HG02981 (cell line): Measurements from ENCODE around the gene ZNF324B.
A peak's percentile ranks its signal among the peaks of the same experiment; 100 is the strongest.
"Not testable (repeated sequence)": the region's sequence is repeated elsewhere in the genome, so short reads cannot be mapped to it uniquely, and the experiment has no call there.

Experiments
- ATAC-seq: cut with Tn5 transposase; IDR thresholded peaks from one replicate; pipeline ENCODE4 v1.9.1; 2021; ENCODE audit warnings: mild to moderate bottlenecking, moderate library complexity; ENCODE audit not compliant: unreplicated experiment

Gene ZNF324B

DNA sequence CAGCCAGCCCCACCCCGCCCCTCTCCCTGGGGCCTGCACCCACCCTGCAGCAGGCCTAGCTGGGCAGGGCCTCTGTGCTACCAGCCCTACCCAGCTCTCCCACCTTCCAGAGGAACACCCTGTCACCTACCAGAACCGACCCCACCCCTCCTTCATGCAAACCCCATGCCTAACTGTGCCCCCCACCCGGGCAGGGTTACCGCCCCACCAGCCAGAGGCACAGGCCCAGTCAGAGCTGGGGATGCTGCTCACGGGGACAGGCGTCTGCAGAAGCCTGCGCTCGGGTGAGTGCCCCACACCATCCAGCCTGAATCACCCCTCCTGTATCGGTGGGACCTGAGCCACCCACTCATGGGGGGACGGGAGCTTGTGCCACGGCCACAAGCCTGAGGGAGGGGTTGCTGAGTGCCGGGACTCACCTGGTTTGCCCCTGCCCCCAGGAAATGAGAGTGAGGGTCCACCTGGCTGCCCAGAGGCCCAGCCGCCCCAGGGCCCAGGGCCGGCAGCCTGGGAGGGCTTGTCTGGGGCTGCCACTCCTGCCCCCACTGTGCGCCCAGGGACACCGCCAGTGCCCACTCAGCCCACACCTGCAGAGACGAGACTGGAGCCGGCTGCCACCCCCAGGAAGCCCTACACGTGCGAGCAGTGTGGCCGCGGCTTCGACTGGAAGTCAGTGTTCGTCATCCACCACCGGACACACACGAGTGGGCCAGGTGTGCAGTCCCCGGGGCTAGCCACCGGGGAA, 28.5 kb downstream of the ZNF324B start:
- ATAC-seq: no peak

DNA sequence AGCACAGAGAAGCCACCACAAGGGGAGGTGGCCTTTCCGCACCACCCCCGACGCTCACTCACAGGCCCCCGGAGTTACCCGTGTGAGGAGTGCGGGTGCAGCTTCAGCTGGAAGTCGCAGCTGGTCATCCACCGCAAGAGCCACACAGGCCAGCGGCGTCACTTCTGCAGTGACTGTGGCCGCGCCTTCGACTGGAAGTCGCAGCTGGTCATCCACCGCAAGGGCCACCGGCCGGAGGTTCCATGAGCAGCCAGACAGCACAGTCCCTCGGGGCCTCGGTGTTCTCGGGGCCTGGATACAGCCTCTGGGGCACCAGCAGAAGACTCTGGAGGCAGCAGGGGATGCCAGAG, 29.0 kb downstream of the ZNF324B start:
- ATAC-seq: no peak

DNA sequence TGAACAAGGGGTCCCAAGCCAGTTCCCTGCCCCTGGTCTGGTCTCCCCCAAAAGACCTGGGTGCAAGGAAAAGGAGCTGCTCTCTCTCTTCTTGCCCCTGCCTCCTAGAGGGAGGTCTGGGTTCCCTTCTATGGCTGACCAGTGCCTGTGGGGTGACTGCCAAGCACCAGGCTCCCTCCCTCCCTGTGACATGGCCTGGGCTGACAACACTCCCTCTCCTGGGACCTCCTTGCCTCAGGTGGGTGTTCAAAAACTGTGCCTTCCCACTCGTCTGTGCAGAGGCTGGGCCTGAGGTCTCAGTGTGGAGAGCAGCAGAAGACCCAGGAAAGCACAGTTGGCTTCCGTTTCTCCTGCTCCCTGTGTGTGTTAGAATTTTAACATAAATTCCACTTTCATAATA, 29.4 kb downstream of the ZNF324B start:
- no peak for ATAC-seq

GRCh38 chr19:58482372-58482771, 30.9 kb downstream of the ZNF324B start:
- no peak for ATAC-seq

GRCh38 chr19:58483776-58484175, 32.4 kb downstream of the ZNF324B start:
- no peak for ATAC-seq

DNA sequence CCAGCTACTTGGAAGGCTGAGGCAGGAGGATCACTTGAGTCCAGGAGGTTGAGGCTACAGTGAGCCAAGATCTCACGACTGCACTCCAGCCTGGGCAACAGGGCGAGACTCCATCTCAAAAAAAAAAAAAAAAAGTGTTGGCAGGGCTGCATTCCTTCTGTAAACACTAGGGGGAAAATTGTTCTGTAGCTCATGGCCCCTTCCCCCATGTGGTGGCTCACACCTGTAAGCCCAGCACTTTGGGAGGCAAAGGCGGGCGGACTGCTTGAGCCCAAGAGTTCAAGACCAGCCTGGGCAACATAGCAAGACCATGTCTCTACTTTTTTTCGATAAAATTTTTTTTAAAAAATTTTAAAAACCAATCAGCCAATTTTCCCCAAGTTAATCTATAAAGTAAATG, 32.9 kb downstream of the ZNF324B start:
- ATAC-seq: not testable (repeated sequence)

DNA sequence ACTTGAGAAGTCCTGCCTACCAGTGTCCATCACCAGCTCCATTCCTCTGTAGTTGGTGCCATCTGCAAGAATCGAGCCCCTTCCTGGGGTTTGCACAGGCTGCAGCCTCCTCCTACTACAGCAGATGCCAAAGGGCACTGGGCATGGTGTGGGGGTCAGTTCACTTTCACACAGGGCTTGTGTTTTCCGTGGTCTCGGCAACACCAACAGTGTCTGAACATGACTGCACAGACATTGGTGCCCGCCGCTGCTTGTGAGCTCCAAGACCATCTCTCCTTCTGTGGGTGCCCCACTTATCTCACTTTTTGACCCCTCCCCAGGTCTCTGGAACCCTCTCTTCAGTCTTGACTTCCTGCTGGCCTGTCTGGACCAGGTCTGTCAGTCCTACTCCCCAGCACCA, 40.0 kb downstream of the ZNF324B start:
- no peak for ATAC-seq

DNA sequence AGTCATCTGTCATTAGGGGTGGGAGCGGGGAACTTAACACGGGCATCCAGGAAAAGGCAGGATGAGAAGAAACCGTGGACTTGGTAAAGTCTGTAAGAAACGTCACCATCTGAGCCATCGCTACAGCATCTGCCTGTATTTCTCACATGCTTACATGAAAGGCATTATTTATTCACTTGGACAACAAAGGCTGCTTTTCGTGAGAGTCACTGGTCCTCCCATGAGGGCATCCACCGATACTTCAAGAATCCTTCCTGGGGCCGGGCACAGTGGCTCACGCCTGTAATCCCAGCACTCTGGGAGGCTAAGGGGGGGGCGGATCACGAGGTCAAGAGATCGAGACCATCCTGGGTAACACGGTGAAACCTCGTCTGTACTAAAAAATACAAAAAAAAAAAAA, 40.8 kb downstream of the ZNF324B start:
- ATAC-seq: no peak

GRCh38 chr19:58497634-58498170, 46.3 kb downstream of the ZNF324B start:
- ATAC-seq: no peak

- ATAC-seq: no peak
Observed at GRCh38 chr19:58498316-58499020, 47.0 kb downstream of the ZNF324B start.

DNA sequence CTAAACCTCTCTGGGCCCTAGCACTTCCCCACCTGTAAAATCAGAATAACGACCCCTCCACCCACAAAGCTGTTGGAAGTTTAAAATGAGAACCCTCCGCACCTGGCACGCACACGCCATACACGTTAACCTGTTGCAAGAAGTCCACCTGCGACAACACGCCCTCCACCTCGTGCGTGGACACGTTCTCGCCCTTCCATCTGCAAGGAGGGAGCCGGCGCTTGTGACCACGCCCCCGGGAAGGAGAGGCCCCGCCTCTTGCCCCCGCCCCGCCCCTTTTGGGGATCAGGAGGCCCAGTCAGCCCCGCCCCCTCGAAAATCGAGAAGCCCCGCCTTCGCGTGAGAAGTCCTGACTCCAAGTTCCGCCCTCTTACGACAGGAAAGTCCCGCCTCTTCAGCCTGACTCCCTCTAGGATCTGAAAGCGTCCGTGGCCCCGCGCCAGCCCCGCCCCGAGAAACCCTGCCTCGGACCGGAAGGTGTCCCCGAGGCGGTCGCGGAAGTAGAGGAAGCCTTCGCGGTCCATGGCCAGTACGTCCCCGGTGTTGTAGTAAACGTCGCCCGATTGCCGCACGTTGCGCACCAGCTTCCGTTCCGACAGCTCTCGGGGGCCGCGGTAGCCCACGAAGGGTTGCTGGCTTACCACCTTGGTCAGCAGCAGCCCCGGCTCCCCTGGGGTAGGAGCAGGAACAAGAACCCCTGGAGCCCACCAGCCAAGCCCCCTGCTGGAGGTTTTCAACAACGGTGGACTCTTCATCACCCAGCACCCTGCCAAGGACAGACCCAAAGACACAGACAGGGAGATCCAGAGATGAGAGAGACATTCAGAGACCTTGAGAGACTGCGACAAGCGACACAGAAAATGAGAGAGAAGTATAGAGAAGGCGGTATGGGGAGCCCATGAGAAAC, 47.9 kb downstream of the ZNF324B start:
- ATAC-seq: peak; percentile 91

GRCh38 chr19:58500242-58500641, 48.8 kb downstream of the ZNF324B start:
- ATAC-seq: no peak
